ENCODE measurements around the gene DLK1. TPM values are rescaled to one million over a fixed set of nuclear protein-coding genes. Genes with fewer than 3 reads are reported as not detected.
A peak's percentile ranks its signal among the peaks of the same experiment; 100 is the strongest.

DLK1 gene
- total and polyA plus RNA-seq, 2 of the 13 experiments (the other 11 are each of a cell fraction or from before 2014, with no cell fraction given) = 95.5 to 312 TPM

DNA sequence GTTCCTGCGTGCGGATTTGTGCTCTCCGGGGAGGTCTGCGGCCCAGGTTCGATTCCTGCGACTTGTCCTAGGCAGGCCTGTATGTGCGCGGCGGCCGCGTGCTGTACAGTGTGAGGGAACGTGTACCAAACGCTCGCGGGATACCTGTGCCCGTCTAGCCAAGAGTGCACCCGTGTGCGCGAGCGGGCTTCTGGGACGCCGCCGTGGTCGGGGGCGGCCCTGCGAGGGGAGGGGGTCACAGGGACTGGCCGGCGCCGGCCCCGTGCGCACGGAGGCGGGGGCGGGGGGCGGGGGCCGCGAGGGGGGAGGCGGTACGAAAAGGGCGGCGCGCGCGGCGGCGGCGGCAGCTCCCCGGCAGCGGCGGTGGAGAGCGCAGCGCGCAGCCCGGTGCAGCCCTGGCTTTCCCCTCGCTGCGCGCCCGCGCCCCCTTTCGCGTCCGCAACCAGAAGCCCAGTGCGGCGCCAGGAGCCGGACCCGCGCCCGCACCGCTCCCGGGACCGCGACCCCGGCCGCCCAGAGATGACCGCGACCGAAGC is at the start of gene DLK1 (continued):
- TF ChIP-seq, protein P1, sequence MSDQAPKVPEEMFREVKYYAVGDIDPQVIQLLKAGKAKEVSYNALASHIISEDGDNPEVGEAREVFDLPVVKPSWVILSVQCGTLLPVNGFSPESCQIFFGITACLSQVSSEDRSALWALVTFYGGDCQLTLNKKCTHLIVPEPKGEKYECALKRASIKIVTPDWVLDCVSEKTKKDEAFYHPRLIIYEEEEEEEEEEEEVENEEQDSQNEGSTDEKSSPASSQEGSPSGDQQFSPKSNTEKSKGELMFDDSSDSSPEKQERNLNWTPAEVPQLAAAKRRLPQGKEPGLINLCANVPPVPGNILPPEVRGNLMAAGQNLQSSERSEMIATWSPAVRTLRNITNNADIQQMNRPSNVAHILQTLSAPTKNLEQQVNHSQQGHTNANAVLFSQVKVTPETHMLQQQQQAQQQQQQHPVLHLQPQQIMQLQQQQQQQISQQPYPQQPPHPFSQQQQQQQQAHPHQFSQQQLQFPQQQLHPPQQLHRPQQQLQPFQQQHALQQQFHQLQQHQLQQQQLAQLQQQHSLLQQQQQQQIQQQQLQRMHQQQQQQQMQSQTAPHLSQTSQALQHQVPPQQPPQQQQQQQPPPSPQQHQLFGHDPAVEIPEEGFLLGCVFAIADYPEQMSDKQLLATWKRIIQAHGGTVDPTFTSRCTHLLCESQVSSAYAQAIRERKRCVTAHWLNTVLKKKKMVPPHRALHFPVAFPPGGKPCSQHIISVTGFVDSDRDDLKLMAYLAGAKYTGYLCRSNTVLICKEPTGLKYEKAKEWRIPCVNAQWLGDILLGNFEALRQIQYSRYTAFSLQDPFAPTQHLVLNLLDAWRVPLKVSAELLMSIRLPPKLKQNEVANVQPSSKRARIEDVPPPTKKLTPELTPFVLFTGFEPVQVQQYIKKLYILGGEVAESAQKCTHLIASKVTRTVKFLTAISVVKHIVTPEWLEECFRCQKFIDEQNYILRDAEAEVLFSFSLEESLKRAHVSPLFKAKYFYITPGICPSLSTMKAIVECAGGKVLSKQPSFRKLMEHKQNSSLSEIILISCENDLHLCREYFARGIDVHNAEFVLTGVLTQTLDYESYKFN (CRISPR knock-in tag; conservative IDR thresholded peaks at IDR 0.05) = no peak
- 0 out of 2 replicates have a peak, but pooled peaks have one; percentile 4 for TF ChIP-seq ZNF546 (CRISPR knock-in tag; conservative IDR thresholded peaks at IDR 0.05)
- TF ChIP-seq, protein P2, sequence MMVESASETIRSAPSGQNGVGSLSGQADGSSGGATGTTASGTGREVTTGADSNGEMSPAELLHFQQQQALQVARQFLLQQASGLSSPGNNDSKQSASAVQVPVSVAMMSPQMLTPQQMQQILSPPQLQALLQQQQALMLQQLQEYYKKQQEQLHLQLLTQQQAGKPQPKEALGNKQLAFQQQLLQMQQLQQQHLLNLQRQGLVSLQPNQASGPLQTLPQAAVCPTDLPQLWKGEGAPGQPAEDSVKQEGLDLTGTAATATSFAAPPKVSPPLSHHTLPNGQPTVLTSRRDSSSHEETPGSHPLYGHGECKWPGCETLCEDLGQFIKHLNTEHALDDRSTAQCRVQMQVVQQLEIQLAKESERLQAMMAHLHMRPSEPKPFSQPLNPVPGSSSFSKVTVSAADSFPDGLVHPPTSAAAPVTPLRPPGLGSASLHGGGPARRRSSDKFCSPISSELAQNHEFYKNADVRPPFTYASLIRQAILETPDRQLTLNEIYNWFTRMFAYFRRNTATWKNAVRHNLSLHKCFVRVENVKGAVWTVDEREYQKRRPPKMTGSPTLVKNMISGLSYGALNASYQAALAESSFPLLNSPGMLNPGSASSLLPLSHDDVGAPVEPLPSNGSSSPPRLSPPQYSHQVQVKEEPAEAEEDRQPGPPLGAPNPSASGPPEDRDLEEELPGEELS (CRISPR knock-in tag; IDR thresholded peaks at IDR 0.05) = no peak
- TF ChIP-seq ZSCAN20 (CRISPR knock-in tag; IDR thresholded peaks at IDR 0.05; ENCODE audit: borderline replicate concordance) = no peak
- TF ChIP-seq, protein P3, sequence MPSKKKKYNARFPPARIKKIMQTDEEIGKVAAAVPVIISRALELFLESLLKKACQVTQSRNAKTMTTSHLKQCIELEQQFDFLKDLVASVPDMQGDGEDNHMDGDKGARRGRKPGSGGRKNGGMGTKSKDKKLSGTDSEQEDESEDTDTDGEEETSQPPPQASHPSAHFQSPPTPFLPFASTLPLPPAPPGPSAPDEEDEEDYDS (CRISPR knock-in tag; IDR thresholded peaks at IDR 0.05) = no peak
- TF ChIP-seq ETS1 (CRISPR knock-in tag; IDR thresholded peaks at IDR 0.05) = no peak
- no peak for TF ChIP-seq CAMTA2 (CRISPR knock-in tag; IDR thresholded peaks at IDR 0.05; ENCODE audit: borderline replicate concordance)
- TF ChIP-seq ZNF282 (IDR thresholded peaks at IDR 0.05; ENCODE audit: partially characterized antibody) = no peak
- TF ChIP-seq TBX3 (IDR thresholded peaks at IDR 0.05; ENCODE audit: borderline replicate concordance) = no peak
- no peak for TF ChIP-seq ZNF225 (CRISPR knock-in tag; IDR thresholded peaks at IDR 0.05)
- no peak for TF ChIP-seq SIN3A (IDR thresholded peaks at IDR 0.05; ENCODE audit: borderline replicate concordance, low read depth, low read length)
- TF ChIP-seq POGZ (CRISPR knock-in tag; IDR thresholded peaks at IDR 0.05) = no peak
- TF ChIP-seq CEBPZ (IDR thresholded peaks at IDR 0.05; ENCODE audit: low read length) = no peak
- TF ChIP-seq ZNF17 (CRISPR knock-in tag; IDR thresholded peaks at IDR 0.05) = no peak
- TF ChIP-seq ZNF572 (CRISPR knock-in tag; IDR thresholded peaks at IDR 0.05) = 0 out of 2 replicates have a peak, but pooled peaks have one; percentile 15
- TF ChIP-seq ZNF772 (CRISPR knock-in tag; IDR thresholded peaks at IDR 0.05) = no peak
- TF ChIP-seq FOXO1 (CRISPR knock-in tag; IDR thresholded peaks at IDR 0.05) = no peak
- no peak for TF ChIP-seq SMYD3 (CRISPR knock-in tag; IDR thresholded peaks at IDR 0.05)
- TF ChIP-seq RBM22 (optimal IDR thresholded peaks at IDR 0.05; ENCODE audit: low read length) = no peak
- TF ChIP-seq PRPF4 (IDR thresholded peaks at IDR 0.05; ENCODE audit: low read depth, low read length, poor library complexity, severe bottlenecking) = no peak
